Activated naive CD8-positive, alpha-beta T cell treated with anti-CD3 and anti-CD28 coated beads, Interleukin-2, amount 50 U/mL, for 16 hours (primary cell): ENCODE data around the gene C1QL1.

Experiments used
- DNase-seq: peaks from one replicate; pipeline ENCODE4 v3.0.0-alpha.2; 2020; ENCODE audit warnings: low read depth, low spot score

C1QL1 gene

GRCh38 chr17:44968225-44969143, at the start of gene C1QL1:
Gene C1QL1 (minus strand): TSS chr17:44968303. CDS start chr17:44968048, 255 bp downstream.
- peak; percentile 78 for DNase-seq

- DNase-seq, result no peak
These were observed 48.7 kb upstream of the C1QL1 start for GRCh38 chr17:45016823-45017222.

- no peak for DNase-seq
These were observed 48.1 kb upstream of the C1QL1 start for GRCh38 chr17:45016237-45016636.

- DNase-seq, result no peak
These were observed 45.2 kb upstream of the C1QL1 start for GRCh38 chr17:45013021-45013997.

GRCh38 chr17:45011767-45012166, 43.7 kb upstream of the C1QL1 start:
- no peak for DNase-seq

- DNase-seq, result no peak
These were observed 41.8 kb upstream of the C1QL1 start for GRCh38 chr17:45009676-45010467.

- no peak for DNase-seq
These were observed 40.1 kb upstream of the C1QL1 start for GRCh38 chr17:45008216-45008615.

GRCh38 chr17:45006927-45007461, 38.9 kb upstream of the C1QL1 start:
- no peak for DNase-seq

- no peak for DNase-seq
These were observed 37.6 kb upstream of the C1QL1 start for GRCh38 chr17:45005700-45006099.

- no peak for DNase-seq
These were observed 36.3 kb upstream of the C1QL1 start for GRCh38 chr17:45004388-45004787.

- DNase-seq, result no peak
These were observed 35.8 kb upstream of the C1QL1 start for GRCh38 chr17:45003877-45004276.

GRCh38 chr17:45001310-45001709, 33.2 kb upstream of the C1QL1 start:
- DNase-seq, result no peak

- no peak for DNase-seq
These were observed 31.3 kb upstream of the C1QL1 start for GRCh38 chr17:44999433-44999832.

- DNase-seq, result no peak
These were observed 30.5 kb upstream of the C1QL1 start for GRCh38 chr17:44998646-44999045.

- no peak for DNase-seq
These were observed 29.8 kb upstream of the C1QL1 start for GRCh38 chr17:44997733-44998520.

- DNase-seq, result no peak
These were observed 28.2 kb upstream of the C1QL1 start for GRCh38 chr17:44996304-44996703.

GRCh38 chr17:44995436-44996001, 27.4 kb upstream of the C1QL1 start:
- DNase-seq, result no peak

- DNase-seq, result no peak
These were observed 24.3 kb upstream of the C1QL1 start for GRCh38 chr17:44992242-44992939.

- no peak for DNase-seq
These were observed 22.9 kb upstream of the C1QL1 start for GRCh38 chr17:44990994-44991393.
